H9 (cell line): ENCODE results near the gene MEIS2. TPM values are rescaled to one million over a fixed set of nuclear protein-coding genes. Genes with fewer than 3 reads are reported as not detected.
A peak's percentile ranks its signal among the peaks of the same experiment; 100 is the strongest.

Source experiments
- DNase-seq: peaks from one replicate; pipeline ENCODE4 v3.0.0-alpha.2; 2017
- H2AFZ ChIP-seq: one replicate; pipeline ENCODE4 v1.6.1; 2013; ENCODE audit warnings: mild to moderate bottlenecking, low read length, control low read depth, moderate library complexity
- H2AK5ac ChIP-seq: 2 replicates; pipeline ENCODE4 v1.6.1; 2013; ENCODE audit warnings: low read length, control low read depth, mixed read lengths; ENCODE audit not compliant: insufficient read length
- H2BK120ac ChIP-seq: one replicate; pipeline ENCODE4 v1.6.1; 2013; ENCODE audit warnings: low read depth, mild to moderate bottlenecking, low read length, control low read depth, inconsistent platforms; ENCODE audit not compliant: poor library complexity, severe bottlenecking
- H2BK12ac ChIP-seq: 2 replicates; pipeline ENCODE4 v1.6.1; 2013; ENCODE audit warnings: low read length, control low read depth, mixed read lengths, low read depth; ENCODE audit not compliant: insufficient read length
- H2BK15ac ChIP-seq: 2 replicates; pipeline ENCODE4 v1.6.1; 2013; ENCODE audit warnings: low read depth, low read length, control low read depth
- H2BK20ac ChIP-seq: one replicate; pipeline ENCODE4 v1.6.1; 2013; ENCODE audit warnings: low read depth, mild to moderate bottlenecking, low read length, control low read depth, inconsistent platforms; ENCODE audit not compliant: poor library complexity, severe bottlenecking
- H2BK5ac ChIP-seq: 2 replicates; pipeline ENCODE4 v1.6.1; 2013; ENCODE audit warnings: low read length, control low read depth, mixed read lengths; ENCODE audit not compliant: insufficient read length
- H3K14ac ChIP-seq: 2 replicates; pipeline ENCODE4 v1.6.1; 2013; ENCODE audit warnings: low read length, control low read depth; ENCODE audit not compliant: insufficient read depth
- H3K18ac ChIP-seq: 2 replicates; pipeline ENCODE4 v1.6.1; 2013; ENCODE audit warnings: low read depth, mild to moderate bottlenecking, mixed read lengths, low read length, control low read depth; ENCODE audit not compliant: insufficient read length
- H3K23ac ChIP-seq: 2 replicates; pipeline ENCODE4 v1.6.1; 2013; ENCODE audit warnings: low read length, control low read depth, mixed read lengths, low read depth; ENCODE audit not compliant: insufficient read length
- H3K23me2 ChIP-seq: 2 replicates; pipeline ENCODE4 v1.6.1; 2013; ENCODE audit warnings: low read depth, mild to moderate bottlenecking, mixed read lengths, low read length, control low read depth; ENCODE audit not compliant: insufficient read length, poor library complexity, severe bottlenecking
- H3K27ac ChIP-seq: 2 replicates; pipeline ENCODE4 v1.5.1; 2013; ENCODE audit warnings: low read length, control low read depth, mixed read lengths, low read depth; ENCODE audit not compliant: insufficient read length
- H3K27me3 ChIP-seq: 2 replicates; pipeline ENCODE4 v1.6.1; 2013; ENCODE audit warnings: low read length, control low read depth, inconsistent platforms; ENCODE audit not compliant: insufficient read depth
- H3K4ac ChIP-seq: 2 replicates; pipeline ENCODE4 v1.6.1; 2013; ENCODE audit warnings: low read depth, mild to moderate bottlenecking, control low read depth, inconsistent platforms, low read length, moderate library complexity
- H3K4me1 ChIP-seq: 2 replicates; pipeline ENCODE4 v1.6.1; 2013; ENCODE audit warnings: low read length, control low read depth, inconsistent platforms; ENCODE audit not compliant: insufficient read depth
- H3K4me2 ChIP-seq: 2 replicates; pipeline ENCODE4 v1.6.1; 2013; ENCODE audit warnings: low read length, control low read depth, mixed read lengths; ENCODE audit not compliant: insufficient read length, insufficient read depth
- H3K56ac ChIP-seq: 2 replicates; pipeline ENCODE4 v1.6.1; 2013; ENCODE audit warnings: low read depth, mild to moderate bottlenecking, mixed read lengths, low read length, control low read depth; ENCODE audit not compliant: insufficient read length
- H3K79me1 ChIP-seq: 2 replicates; pipeline ENCODE4 v1.6.1; 2013; ENCODE audit warnings: low read depth, mild to moderate bottlenecking, moderate library complexity, low read length, control low read depth, inconsistent platforms; ENCODE audit not compliant: insufficient read depth, poor library complexity, severe bottlenecking
- H3K79me2 ChIP-seq: 2 replicates; pipeline ENCODE4 v1.6.1; 2013; ENCODE audit warnings: low read length, control low read depth, inconsistent platforms; ENCODE audit not compliant: insufficient read depth
- H3K9ac ChIP-seq: 2 replicates; pipeline ENCODE4 v1.6.1; 2013; ENCODE audit warnings: low read length, control low read depth, mixed read lengths; ENCODE audit not compliant: insufficient read length; ENCODE audit errors: extremely low read depth
- H3K9me3 ChIP-seq: one replicate; pipeline ENCODE4 v1.6.1; 2013; ENCODE audit warnings: low read depth, low read length, inconsistent platforms; ENCODE audit not compliant: control insufficient read depth
- H3T11ph ChIP-seq: one replicate; pipeline ENCODE4 v1.6.1; 2013; ENCODE audit warnings: mild to moderate bottlenecking, low read length, control low read depth, inconsistent platforms
- H4K20me1 ChIP-seq: one replicate; pipeline ENCODE4 v1.6.1; 2013; ENCODE audit not compliant: control insufficient read depth, insufficient read length, insufficient read depth
- H4K5ac ChIP-seq: 2 replicates; pipeline ENCODE4 v1.6.1; 2013; ENCODE audit warnings: low read depth, mild to moderate bottlenecking, mixed read lengths, low read length, control low read depth; ENCODE audit not compliant: insufficient read length
- H4K8ac ChIP-seq: replicated peaks from 2 replicates; pipeline ENCODE4 v1.6.1; 2013; ENCODE audit warnings: low read length, control low read depth, mixed read lengths, low read depth; ENCODE audit not compliant: insufficient read length
- H4K91ac ChIP-seq: 2 replicates; pipeline ENCODE4 v1.6.1; 2013; ENCODE audit warnings: low read depth, mild to moderate bottlenecking, moderate library complexity, mixed read lengths, low read length, control low read depth; ENCODE audit not compliant: insufficient read length
- H3K27ac Mint-ChIP-seq, 3 experiments: 2 replicates in 2 of 3; 3 replicates in 1 of 3; pipeline ENCODE4 v1.8.0; 2020 to 2021; ENCODE audit warnings: mixed read lengths in 3 of 3, mild to moderate bottlenecking in 1 of 3, moderate library complexity in 1 of 3
- H3K27me3 Mint-ChIP-seq: 2 replicates; pipeline ENCODE4 v1.8.0; 2021; ENCODE audit warnings: low read depth, mild to moderate bottlenecking, moderate library complexity, mixed read lengths
- H3K36me3 Mint-ChIP-seq, 3 experiments: 2 replicates in 2 of 3; 3 replicates in 1 of 3; pipeline ENCODE4 v1.8.0; 2020 to 2021; ENCODE audit warnings: low read depth in 3 of 3, mixed read lengths in 3 of 3; ENCODE audit not compliant: insufficient read depth in 1 of 3
- H3K4me1 Mint-ChIP-seq, 2 experiments: 2 replicates each; pipeline ENCODE4 v1.8.0; 2020; ENCODE audit warnings: mixed read lengths in 2 of 2
- H3K4me3 Mint-ChIP-seq, 2 experiments: 2 replicates in 1 of 2; 3 replicates in 1 of 2; pipeline ENCODE4 v1.8.0; 2020 to 2021; ENCODE audit warnings: mild to moderate bottlenecking in 2 of 2, mixed read lengths in 2 of 2, moderate library complexity in 1 of 2
- H3K9me3 Mint-ChIP-seq, 2 experiments: 2 replicates in 1 of 2; 3 replicates in 1 of 2; pipeline ENCODE4 v1.8.0; 2020; ENCODE audit warnings: mild to moderate bottlenecking in 2 of 2, mixed read lengths in 2 of 2, moderate library complexity in 1 of 2
- WGBS: extraction: QIAGEN DNeasy Blood & Tissue Kit; methylation state at CpG from one replicate; pipeline ENCODE4 v1.1.7; 2013; ENCODE audit warnings: missing lambda C conversion rate, low lambda C conversion rate, mixed read lengths; ENCODE audit not compliant: insufficient read length; ENCODE audit errors: extremely low coverage; 5-methylcytosine and 5-hydroxymethylcytosine counted together
- total RNA-seq: library from RNA; stranded (reverse); gene quantifications from 2 replicates; pipeline ENCODE4 v1.2.1, GENCODE V29; 2021
- TF ChIP-seq, protein P1 (sequence below): fragments of 200-600 bp; sonication (generic); conservative IDR thresholded peaks from 3 replicates; pipeline ENCODE4 v1.8.0; 2021; ENCODE audit warnings: antibody characterized with exemption, mild to moderate bottlenecking

Gene MEIS2
- total RNA-seq, 1 experiment from 2014 or later: 0.35 TPM

- no peak overlapping the region for H3K23ac ChIP-seq
- WGBS: no CpG with 5 or more reads among the region's 11 CpGs
- H3K18ac ChIP-seq: no peak overlapping the region
- Mint-ChIP-seq H3K27ac (no peak overlapping the region), H3K9me3 (peaks cover 0 to 4% of the 10 kb centered on the region in 2 experiments; a peak in 2 of 5 replicates), H3K27me3 (peaks cover 81% of the 10 kb centered on the region), H3K4me1 (peaks cover 65 to 71% of the 10 kb centered on the region in 2 experiments), H3K36me3 (no peaks in the 10 kb centered on the region), H3K4me3 (peak overlapping the region in 1 of 2 experiments; percentile 73; a peak in 3 of 5 replicates)
- H3K79me2 ChIP-seq: no peaks in the 10 kb centered on the region
- H2BK15ac ChIP-seq: no peak overlapping the region
- H4K20me1 ChIP-seq: no peaks in the 10 kb centered on the region
- TF ChIP-seq, protein P1, sequence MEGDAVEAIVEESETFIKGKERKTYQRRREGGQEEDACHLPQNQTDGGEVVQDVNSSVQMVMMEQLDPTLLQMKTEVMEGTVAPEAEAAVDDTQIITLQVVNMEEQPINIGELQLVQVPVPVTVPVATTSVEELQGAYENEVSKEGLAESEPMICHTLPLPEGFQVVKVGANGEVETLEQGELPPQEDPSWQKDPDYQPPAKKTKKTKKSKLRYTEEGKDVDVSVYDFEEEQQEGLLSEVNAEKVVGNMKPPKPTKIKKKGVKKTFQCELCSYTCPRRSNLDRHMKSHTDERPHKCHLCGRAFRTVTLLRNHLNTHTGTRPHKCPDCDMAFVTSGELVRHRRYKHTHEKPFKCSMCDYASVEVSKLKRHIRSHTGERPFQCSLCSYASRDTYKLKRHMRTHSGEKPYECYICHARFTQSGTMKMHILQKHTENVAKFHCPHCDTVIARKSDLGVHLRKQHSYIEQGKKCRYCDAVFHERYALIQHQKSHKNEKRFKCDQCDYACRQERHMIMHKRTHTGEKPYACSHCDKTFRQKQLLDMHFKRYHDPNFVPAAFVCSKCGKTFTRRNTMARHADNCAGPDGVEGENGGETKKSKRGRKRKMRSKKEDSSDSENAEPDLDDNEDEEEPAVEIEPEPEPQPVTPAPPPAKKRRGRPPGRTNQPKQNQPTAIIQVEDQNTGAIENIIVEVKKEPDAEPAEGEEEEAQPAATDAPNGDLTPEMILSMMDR: no peak
- no peak for DNase-seq
- H2BK20ac ChIP-seq: no peak overlapping the region
- no peak overlapping the region for H2BK120ac ChIP-seq
- H3K9ac ChIP-seq: no peak overlapping the region
- peaks cover 29% of the 10 kb centered on the region for H3K23me2 ChIP-seq
- no peak overlapping the region for H2AK5ac ChIP-seq
- H3K4me1 ChIP-seq: peaks cover 3% of the 10 kb centered on the region; the same call in 1 of the 2 replicates
- no peaks in the 10 kb centered on the region for H3K79me1 ChIP-seq
- no peak overlapping the region for H3K27ac ChIP-seq
- H3T11ph ChIP-seq: no peak overlapping the region
- no peak overlapping the region for H4K8ac ChIP-seq
- no peak overlapping the region for H2AFZ ChIP-seq
- no peak overlapping the region for H2BK12ac ChIP-seq
- H4K91ac ChIP-seq: no peak overlapping the region
- peaks cover 59% of the 10 kb centered on the region for H3K27me3 ChIP-seq
- peak overlapping the region; percentile 92 for H3K4me2 ChIP-seq
- no peaks in the 10 kb centered on the region for H3K9me3 ChIP-seq
- H2BK5ac ChIP-seq: no peak overlapping the region
- no peak overlapping the region for H3K4ac ChIP-seq
- no peak overlapping the region for H3K56ac ChIP-seq
- H4K5ac ChIP-seq: no peak overlapping the region
- H3K14ac ChIP-seq: no peak overlapping the region
These were observed 6.6 kb downstream of the MEIS2 start for GRCh38 chr15:37093480-37094332.
